HG02759 (cell line): Measurements from ENCODE around the gene STIM1.

Experiments used
- ATAC-seq: cut with Tn5 transposase; IDR thresholded peaks from one replicate; pipeline ENCODE4 v1.9.1; 2021; ENCODE audit warnings: mild to moderate bottlenecking, moderate library complexity; ENCODE audit not compliant: unreplicated experiment

Gene STIM1

GRCh38 chr11:4060182-4060923, 204.9 kb downstream of the STIM1 start:
- ATAC-seq = no peak

- no peak for ATAC-seq
Observed at GRCh38 chr11:4061700-4062099, 206.2 kb downstream of the STIM1 start.

- no peak for ATAC-seq
Observed at GRCh38 chr11:4063348-4063747, 207.9 kb downstream of the STIM1 start.

- no peak for ATAC-seq
Observed at GRCh38 chr11:4064278-4064955, 209.0 kb downstream of the STIM1 start.

GRCh38 chr11:4065086-4065485, 209.6 kb downstream of the STIM1 start:
- ATAC-seq = no peak

GRCh38 chr11:4065601-4066377, 210.3 kb downstream of the STIM1 start:
- no peak for ATAC-seq

- ATAC-seq = no peak
Observed at GRCh38 chr11:4066910-4067309, 211.4 kb downstream of the STIM1 start.

- no peak for ATAC-seq
Observed at GRCh38 chr11:4068962-4069361, 213.5 kb downstream of the STIM1 start.

- no peak for ATAC-seq
Observed at GRCh38 chr11:4071325-4071724, 215.9 kb downstream of the STIM1 start.

GRCh38 chr11:4071914-4072313, 216.4 kb downstream of the STIM1 start:
- ATAC-seq = no peak

- peak; percentile 44 for ATAC-seq
Observed at GRCh38 chr11:4072668-4073285, 217.3 kb downstream of the STIM1 start.

- no peak for ATAC-seq
Observed at GRCh38 chr11:4074266-4074665, 218.8 kb downstream of the STIM1 start.

- no peak for ATAC-seq
Observed at GRCh38 chr11:4076774-4077173, 221.3 kb downstream of the STIM1 start.

GRCh38 chr11:4083198-4083597, 227.7 kb downstream of the STIM1 start:
- no peak for ATAC-seq

- no peak for ATAC-seq
Observed at GRCh38 chr11:4084406-4085125, 229.1 kb downstream of the STIM1 start.

- ATAC-seq = no peak
Observed at GRCh38 chr11:4085575-4085974, 230.1 kb downstream of the STIM1 start.

GRCh38 chr11:4086575-4087353, 231.3 kb downstream of the STIM1 start:
- ATAC-seq = no peak

GRCh38 chr11:4087551-4087950, 232.1 kb downstream of the STIM1 start:
- ATAC-seq = no peak

GRCh38 chr11:4090258-4090657, 234.8 kb downstream of the STIM1 start:
- no peak for ATAC-seq

GRCh38 chr11:4092026-4092425, 236.6 kb downstream of the STIM1 start:
- ATAC-seq = no peak
